NCI-H526 treated with DMSO at 0.1 percent for 48 hours (cell line): ENCODE results near the gene PRDM13.
"Not testable (repeated sequence)": the region's sequence is repeated elsewhere in the genome, so short reads cannot be mapped to it uniquely, and the experiment has no call there.

Experiments used
- DNase-seq: peaks from one replicate; lab custom pipeline; 2025; lab: John Stamatoyannopoulos, UW

The PRDM13 gene

DNA sequence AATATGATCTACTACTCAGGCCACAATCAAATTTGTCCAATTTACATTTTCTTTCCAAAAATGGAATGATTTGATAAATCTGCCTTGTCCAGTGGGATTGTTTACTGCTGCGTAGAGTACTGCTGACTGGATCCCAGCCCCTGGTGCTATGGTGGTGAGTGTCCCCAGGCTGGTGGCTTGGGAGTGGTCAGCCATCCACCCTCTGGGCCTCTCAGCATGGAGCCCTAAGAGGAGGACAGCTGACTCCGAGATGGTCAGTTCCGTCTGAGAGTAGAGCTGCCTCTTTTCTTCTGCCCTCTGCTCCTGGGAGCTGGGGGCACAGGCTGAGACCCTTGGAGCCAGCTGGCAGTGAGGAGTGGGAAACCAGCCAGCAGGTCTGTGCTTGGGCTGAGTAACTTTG, 22.7 kb downstream of the PRDM13 start:
- no peak for DNase-seq

GRCh38 chr6:99637629-99638028, 31.0 kb downstream of the PRDM13 start:
- DNase-seq, result no peak

DNA sequence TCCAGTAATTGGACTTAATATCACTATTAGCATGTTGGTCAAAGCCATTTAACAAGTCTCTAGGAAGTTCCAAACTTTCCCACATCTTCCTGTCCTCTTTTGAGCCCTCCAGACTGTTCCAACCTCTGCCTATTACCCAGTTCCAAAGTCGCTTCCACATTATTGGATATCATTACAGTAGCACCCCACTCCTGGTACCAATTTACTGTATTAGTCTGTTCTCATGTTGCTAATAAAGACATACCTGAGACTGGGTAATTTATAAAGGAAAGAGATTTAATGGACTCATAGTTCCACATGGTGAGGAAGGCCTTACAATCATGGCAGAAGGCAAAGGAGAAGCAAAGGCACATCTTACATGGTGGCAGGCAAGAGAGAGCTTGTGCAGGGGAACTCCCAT, 31.7 kb downstream of the PRDM13 start:
- DNase-seq, result not testable (repeated sequence)

GRCh38 chr6:99641270-99641669, 34.6 kb downstream of the PRDM13 start:
- DNase-seq, result no peak

DNA sequence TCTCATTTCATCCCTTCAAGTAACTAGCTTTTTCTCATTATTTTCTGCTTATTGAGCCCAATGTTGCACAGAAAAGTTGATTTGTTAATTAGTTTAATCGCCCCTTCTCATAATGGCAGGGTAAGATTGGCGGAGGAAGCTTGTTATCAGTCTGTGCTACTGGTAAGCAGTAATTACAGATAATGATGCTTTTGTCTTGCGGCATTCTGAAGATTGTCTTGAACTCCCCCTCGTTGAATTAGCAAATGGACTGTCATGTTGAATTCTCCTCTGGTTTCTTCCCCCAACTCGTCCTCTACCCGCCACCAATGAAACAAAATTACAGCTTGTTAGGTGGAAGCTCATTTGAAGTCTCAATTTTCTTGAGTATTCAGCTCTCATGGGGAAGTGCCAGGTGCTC, 39.4 kb downstream of the PRDM13 start:
- DNase-seq, result no peak

- not testable (repeated sequence) for DNase-seq
These were observed 43.5 kb downstream of the PRDM13 start for GRCh38 chr6:99650091-99650571.

DNA sequence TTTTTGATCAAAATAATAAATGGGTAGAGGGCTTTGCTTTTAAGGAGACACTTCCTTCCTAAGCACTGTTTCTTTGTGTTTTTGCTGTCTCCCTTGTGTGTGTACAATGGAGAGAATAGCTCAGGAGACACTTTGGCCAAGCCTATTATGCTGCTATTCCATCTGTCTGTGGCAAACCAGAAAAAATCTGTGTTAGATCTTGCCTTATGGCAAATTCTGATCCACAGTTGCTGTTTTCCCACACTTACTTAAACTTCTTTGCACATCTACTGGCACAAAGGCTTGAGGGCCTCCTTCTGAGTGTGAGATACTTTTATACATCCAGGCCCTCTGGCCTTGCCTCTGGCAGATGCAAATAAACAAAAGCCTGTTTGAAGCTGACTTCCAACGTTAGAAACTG, 53.6 kb downstream of the PRDM13 start:
- DNase-seq, result no peak

- DNase-seq, result no peak
These were observed 55.2 kb downstream of the PRDM13 start for GRCh38 chr6:99661870-99662269.

DNA sequence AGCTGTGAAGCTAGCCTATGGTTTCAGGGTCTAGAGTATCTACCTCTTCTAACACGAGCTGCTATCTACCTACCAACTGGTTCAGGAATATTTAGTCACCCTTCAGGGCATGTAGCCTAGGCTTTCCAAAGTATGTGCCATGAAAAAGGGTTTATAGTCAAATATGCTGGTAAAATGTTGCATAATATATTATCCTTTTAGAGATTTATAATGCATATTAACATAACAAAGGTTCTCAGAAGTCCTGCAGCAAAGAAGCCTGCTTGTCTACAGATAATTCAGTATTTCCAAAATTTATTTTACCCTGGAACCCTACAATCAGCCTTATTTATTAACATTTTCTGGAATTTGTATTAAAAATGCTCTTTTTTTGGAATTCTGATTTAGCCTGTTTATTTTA, 56.0 kb downstream of the PRDM13 start:
- no peak for DNase-seq
